HCT116 (cell line): ENCODE data around the gene KRT5. TPM values are rescaled to one million over a fixed set of nuclear protein-coding genes. Genes with fewer than 3 reads are reported as not detected.

ENCODE experiments used
- ATAC-seq: fragments of 200-7000 bp; cut with Tn5 transposase; 2 replicates; pipeline ENCODE4 v1.9.1; 2020; ENCODE audit warnings: mild to moderate bottlenecking, moderate library complexity
- BruUV-seq: library from RNA; stranded (reverse); fragments of 400-500 nt; replicated peaks from 2 replicates; lab custom pipeline; 2021; lab: Mats Ljungman, UMichigan
- CTCF ChIA-PET: fragments of 300-600 bp; sonication (Branson Sonifier 250); formaldehyde crosslinking; loops from one replicate; lab custom pipeline; 2021; ENCODE audit warnings: antibody characterized with exemption; lab: Charles Lee
- POLR2A ChIA-PET: fragments of 300-600, 350-600 bp; sonication (Branson Sonifier 250); formaldehyde crosslinking; loops from one replicate; lab custom pipeline; 2021; ENCODE audit warnings: antibody characterized with exemption; lab: Charles Lee
- RAD21 ChIA-PET, 2 experiments: fragments of 300-600 bp; sonication (Branson Sonifier 250); formaldehyde crosslinking; loops; one replicate each; lab custom pipeline; 2023; ENCODE audit warnings: low total read pairs in 2 of 2; ENCODE audit not compliant: uncharacterized antibody in 2 of 2, unreplicated experiment in 2 of 2, low non-redundant PET in 1 of 2; lab: Charles Lee
- DNase-seq: peaks from one replicate; pipeline ENCODE4 v3.0.0-alpha.2; 2010; ENCODE audit warnings: low read depth, low spot score
- H2AFZ ChIP-seq: fragments of 200-600 bp; shearing (Covaris generic), sonication (generic); 2 replicates; pipeline ENCODE4 v1.6.1; 2017; ENCODE audit warnings: low read depth, mixed run types, mixed read lengths, antibody characterized with exemption, low read length; ENCODE audit not compliant: poor library complexity, severe bottlenecking
- H3K27ac ChIP-seq: 2 replicates; pipeline ENCODE4 v1.5.1; 2012; ENCODE audit warnings: low read depth, low read length
- H3K27me3 ChIP-seq: fragments of 200-600 bp; sonication (generic); 2 replicates; pipeline ENCODE4 v1.6.1; 2016; ENCODE audit warnings: mixed run types, low read length, mixed read lengths; ENCODE audit not compliant: insufficient read depth
- H3K36me3 ChIP-seq, 2 experiments: fragments of 200-500 bp in 1 of 2; fragments of 200-600 bp in 1 of 2; sonication (Bioruptor generic) in 1 of 2; sonication (generic) in 1 of 2; 2 replicates each; pipeline versions ENCODE4 v1.5.1 to v1.6.1; 2014 to 2016; ENCODE audit warnings: low read length in 2 of 2, inconsistent platforms in 1 of 2, mixed read lengths in 1 of 2, mixed run types in 1 of 2; ENCODE audit not compliant: insufficient read depth in 2 of 2, control insufficient read depth in 1 of 2
- H3K4me1 ChIP-seq, 2 experiments: fragments of 200-600 bp in 1 of 2; sonication (generic) in 1 of 2; 2 replicates each; pipeline versions ENCODE4 v1.5.1 to v1.6.1; 2012 to 2017; ENCODE audit warnings: low read length in 2 of 2, inconsistent platforms in 1 of 2, mild to moderate bottlenecking in 1 of 2, mixed read lengths in 1 of 2, mixed run types in 1 of 2, moderate library complexity in 1 of 2; ENCODE audit not compliant: insufficient read depth in 2 of 2, control insufficient read depth in 1 of 2
- H3K4me2 ChIP-seq: fragments of 200-600 bp; sonication (generic); 2 replicates; pipeline ENCODE4 v1.6.1; 2017; ENCODE audit warnings: mixed run types, low read length, mixed read lengths
- H3K4me3 ChIP-seq, 2 experiments: fragments of 200-600 bp in 1 of 2; sonication (generic) in 1 of 2; replicated peaks in 1 of 2; 2 replicates each; pipeline ENCODE4 v1.5.1; 2011 to 2016; ENCODE audit warnings: low read length in 2 of 2, control low read depth in 1 of 2, low read depth in 1 of 2, mild to moderate bottlenecking in 1 of 2, mixed read lengths in 1 of 2, mixed run types in 1 of 2
- H3K79me2 ChIP-seq: fragments of 200-600 bp; sonication (generic); 2 replicates; pipeline ENCODE4 v1.6.1; 2017; ENCODE audit warnings: mild to moderate bottlenecking, mixed run types, low read length, moderate library complexity, mixed read lengths; ENCODE audit not compliant: insufficient read depth
- H3K9ac ChIP-seq: fragments of 200-600 bp; sonication (generic); 2 replicates; pipeline ENCODE4 v1.6.1; 2016; ENCODE audit warnings: low read length, mixed read lengths
- H3K9me2 ChIP-seq: fragments of 200-600 bp; sonication (generic), shearing (Covaris generic); 2 replicates; pipeline ENCODE4 v1.6.1; 2017; ENCODE audit warnings: mixed run types, mild to moderate bottlenecking, moderate library complexity; ENCODE audit not compliant: insufficient read depth
- H3K9me3 ChIP-seq, 2 experiments: fragments of 200-500 bp in 1 of 2; fragments of 200-600 bp in 1 of 2; sonication (Bioruptor generic) in 1 of 2; sonication (generic) in 1 of 2; 2 replicates each; pipeline ENCODE4 v1.6.1; 2014 to 2017; ENCODE audit warnings: low read length in 2 of 2, mixed read lengths in 2 of 2, inconsistent platforms in 1 of 2, low read depth in 1 of 2, mild to moderate bottlenecking in 1 of 2, mixed run types in 1 of 2, moderate library complexity in 1 of 2; ENCODE audit not compliant: control insufficient read depth in 1 of 2, insufficient read depth in 1 of 2
- H4K20me1 ChIP-seq: fragments of 200-600 bp; sonication (generic), shearing (Covaris generic); 2 replicates; pipeline ENCODE4 v1.6.1; 2017; ENCODE audit warnings: mixed run types, mild to moderate bottlenecking, moderate library complexity; ENCODE audit not compliant: insufficient read depth
- ELF1 ChIP-seq: IDR thresholded peaks from 2 replicates; pipeline ENCODE4 v1.6.1; 2012; ENCODE audit warnings: low read depth, borderline replicate concordance
- FOSL1 ChIP-seq: IDR thresholded peaks from 2 replicates; pipeline ENCODE4 v1.6.1; 2012; ENCODE audit warnings: low read depth
- JUND ChIP-seq: IDR thresholded peaks from 2 replicates; pipeline ENCODE4 v1.6.1; 2012
- POLR2A ChIP-seq: IDR thresholded peaks from 2 replicates; pipeline ENCODE4 v1.7.0; 2011; ENCODE audit warnings: borderline replicate concordance; ENCODE audit not compliant: insufficient read depth, insufficient read length; ENCODE audit errors: extremely low read depth
- POLR2AphosphoS5 ChIP-seq: IDR thresholded peaks from 2 replicates; pipeline ENCODE4 v1.6.1; 2011; ENCODE audit warnings: mild to moderate bottlenecking, low read depth, low read length, moderate library complexity
- SIN3A ChIP-seq: IDR thresholded peaks from 2 replicates; pipeline ENCODE4 v1.6.1; 2012; ENCODE audit warnings: low read depth
- SRF ChIP-seq: IDR thresholded peaks from 2 replicates; pipeline ENCODE4 v1.6.1; 2012; ENCODE audit warnings: low read depth
- TCF7L2 ChIP-seq: IDR thresholded peaks from 2 replicates; pipeline ENCODE4 v1.7.0; 2011; ENCODE audit warnings: borderline replicate concordance, inconsistent platforms; ENCODE audit not compliant: insufficient read depth, insufficient read length; ENCODE audit errors: extremely low read depth
- ZFX ChIP-seq: fragments of 450-650 bp; IDR thresholded peaks from 2 replicates; pipeline ENCODE4 v1.6.1; 2017
- ZNF274 ChIP-seq: fragments of 200-500 bp; sonication (Bioruptor generic); IDR thresholded peaks from 2 replicates; pipeline ENCODE4 v1.6.1; 2014; ENCODE audit warnings: mild to moderate bottlenecking, low read depth, low read length, inconsistent platforms
- intact Hi-C: fragments of 100-400 bp; cut with micrococcal nuclease; formaldehyde crosslinking; loops from 2 replicates; pipeline ENCODE4 v1.10.0; 2022
- total RNA-seq: library from RNA; stranded (reverse); gene quantifications from one replicate; pipeline ENCODE4 v1.2.1, GENCODE V29; 2021; ENCODE audit not compliant: unreplicated experiment
- TF ChIP-seq, protein P1 (sequence below): IDR thresholded peaks from 2 replicates; pipeline ENCODE4 v1.6.1; 2012
- TF ChIP-seq, protein P2 (sequence below), 3 experiments: fragments of 200-600 bp in 1 of 3; sonication (generic) in 1 of 3; IDR thresholded peaks in 2 of 3; conservative IDR thresholded peaks in 1 of 3; 2 replicates each; pipeline ENCODE4 v1.5.1; 2012 to 2017; ENCODE audit warnings: low read depth in 2 of 3, low read length in 2 of 3, antibody characterized with exemption in 1 of 3, borderline replicate concordance in 1 of 3, control low read depth in 1 of 3, mild to moderate bottlenecking in 1 of 3, mixed read lengths in 1 of 3, mixed run types in 1 of 3, moderate library complexity in 1 of 3; ENCODE audit not compliant: insufficient read depth in 1 of 3
- TF ChIP-seq, protein P3 (sequence below): IDR thresholded peaks from 2 replicates; pipeline ENCODE4 v1.6.1; 2012; ENCODE audit warnings: low read depth

The KRT5 gene
- total RNA-seq, 1 experiment from 2014 or later, result 0.44 TPM

DNA sequence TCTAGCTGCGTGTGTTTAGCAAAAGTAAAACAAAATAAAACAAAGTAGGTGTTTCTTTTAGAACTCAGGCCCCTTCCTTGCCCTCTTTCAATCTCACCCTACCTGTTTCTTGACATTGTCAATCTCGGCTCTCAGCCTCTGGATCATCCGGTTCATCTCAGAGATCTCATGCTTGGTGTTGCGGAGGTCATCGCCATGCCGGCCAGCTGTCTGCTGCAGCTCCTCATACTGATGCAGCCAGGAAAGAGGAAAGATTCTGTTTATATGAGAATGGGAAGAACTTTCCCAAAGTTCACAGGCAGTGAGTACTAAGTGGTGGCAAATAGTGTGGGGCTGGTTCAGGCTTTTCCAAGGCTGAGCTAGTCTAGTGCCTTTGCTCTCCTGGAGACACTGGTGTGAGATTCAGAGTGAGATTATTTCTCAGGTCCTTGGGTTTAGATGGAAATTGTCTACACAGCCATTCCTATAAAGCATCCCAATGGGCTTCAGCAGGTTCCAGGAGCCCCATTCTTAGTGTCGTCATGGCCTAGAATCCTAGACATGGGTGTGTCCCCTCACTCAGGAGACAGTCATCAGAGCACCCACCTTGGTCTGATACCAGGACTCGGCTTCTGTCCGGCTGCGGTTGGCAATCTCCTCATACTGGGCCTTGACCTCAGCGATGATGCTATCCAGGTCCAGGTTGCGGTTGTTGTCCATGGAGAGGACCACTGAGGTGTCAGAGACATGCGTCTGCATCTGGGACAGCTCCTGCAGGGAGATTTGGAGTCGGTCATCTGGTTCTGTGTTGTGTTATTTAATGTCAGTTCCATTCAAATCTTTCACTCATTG, 3.0 kb downstream of the KRT5 start:
- Histone ChIP-seq H3K36me3 (no peaks in the 10 kb centered on the region), H3K4me2 (no peak overlapping the region), H3K9me3 (no peaks in the 10 kb centered on the region), H3K9ac (no peak overlapping the region), H3K27me3 (no peaks in the 10 kb centered on the region), H3K4me3 (no peak overlapping the region), H2AFZ (no peak overlapping the region), H3K79me2 (no peaks in the 10 kb centered on the region), H3K4me1 (peaks cover 17 to 34% of the 10 kb centered on the region in 2 experiments), H4K20me1 (no peaks in the 10 kb centered on the region), H3K27ac (no peak overlapping the region), H3K9me2 (no peaks in the 10 kb centered on the region)
- DNase-seq, result no peak
- ChIA-PET RAD21 (interaction anchor here in 1 of 2 experiments (0.6 kb wide), 1 partner anchor 672 kb away, joined by 4 read pairs; no protein-coding TSS in a partner anchor), POLR2A (no interaction called here), CTCF (interaction anchor here (0.6 to 1.2 kb wide), 2 partner anchors 10 to 468 kb away, joined by 3 to 4 read pairs; no protein-coding TSS in a partner anchor)
- no TSS peak for BruUV-seq
- TF ChIP-seq, protein P1, sequence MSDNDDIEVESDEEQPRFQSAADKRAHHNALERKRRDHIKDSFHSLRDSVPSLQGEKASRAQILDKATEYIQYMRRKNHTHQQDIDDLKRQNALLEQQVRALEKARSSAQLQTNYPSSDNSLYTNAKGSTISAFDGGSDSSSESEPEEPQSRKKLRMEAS, result no peak
- TF ChIP-seq POLR2A, result no peak
- TF ChIP-seq SRF, result no peak
- no peak for TF ChIP-seq TCF7L2
- no peak for TF ChIP-seq ZFX
- TF ChIP-seq POLR2AphosphoS5, result no peak
- TF ChIP-seq SIN3A, result no peak
- TF ChIP-seq JUND, result no peak
- TF ChIP-seq, protein P2, sequence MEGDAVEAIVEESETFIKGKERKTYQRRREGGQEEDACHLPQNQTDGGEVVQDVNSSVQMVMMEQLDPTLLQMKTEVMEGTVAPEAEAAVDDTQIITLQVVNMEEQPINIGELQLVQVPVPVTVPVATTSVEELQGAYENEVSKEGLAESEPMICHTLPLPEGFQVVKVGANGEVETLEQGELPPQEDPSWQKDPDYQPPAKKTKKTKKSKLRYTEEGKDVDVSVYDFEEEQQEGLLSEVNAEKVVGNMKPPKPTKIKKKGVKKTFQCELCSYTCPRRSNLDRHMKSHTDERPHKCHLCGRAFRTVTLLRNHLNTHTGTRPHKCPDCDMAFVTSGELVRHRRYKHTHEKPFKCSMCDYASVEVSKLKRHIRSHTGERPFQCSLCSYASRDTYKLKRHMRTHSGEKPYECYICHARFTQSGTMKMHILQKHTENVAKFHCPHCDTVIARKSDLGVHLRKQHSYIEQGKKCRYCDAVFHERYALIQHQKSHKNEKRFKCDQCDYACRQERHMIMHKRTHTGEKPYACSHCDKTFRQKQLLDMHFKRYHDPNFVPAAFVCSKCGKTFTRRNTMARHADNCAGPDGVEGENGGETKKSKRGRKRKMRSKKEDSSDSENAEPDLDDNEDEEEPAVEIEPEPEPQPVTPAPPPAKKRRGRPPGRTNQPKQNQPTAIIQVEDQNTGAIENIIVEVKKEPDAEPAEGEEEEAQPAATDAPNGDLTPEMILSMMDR (IDR thresholded peaks at IDR 0.05 in 2 of 3, conservative IDR thresholded peaks at IDR 0.05 in 1 of 3; ENCODE audit: borderline replicate concordance in 1 of 3, insufficient read depth in 1 of 3, low read depth in 2 of 3, low read length in 2 of 3), result no peak
- TF ChIP-seq FOSL1, result no peak
- TF ChIP-seq, protein P3, sequence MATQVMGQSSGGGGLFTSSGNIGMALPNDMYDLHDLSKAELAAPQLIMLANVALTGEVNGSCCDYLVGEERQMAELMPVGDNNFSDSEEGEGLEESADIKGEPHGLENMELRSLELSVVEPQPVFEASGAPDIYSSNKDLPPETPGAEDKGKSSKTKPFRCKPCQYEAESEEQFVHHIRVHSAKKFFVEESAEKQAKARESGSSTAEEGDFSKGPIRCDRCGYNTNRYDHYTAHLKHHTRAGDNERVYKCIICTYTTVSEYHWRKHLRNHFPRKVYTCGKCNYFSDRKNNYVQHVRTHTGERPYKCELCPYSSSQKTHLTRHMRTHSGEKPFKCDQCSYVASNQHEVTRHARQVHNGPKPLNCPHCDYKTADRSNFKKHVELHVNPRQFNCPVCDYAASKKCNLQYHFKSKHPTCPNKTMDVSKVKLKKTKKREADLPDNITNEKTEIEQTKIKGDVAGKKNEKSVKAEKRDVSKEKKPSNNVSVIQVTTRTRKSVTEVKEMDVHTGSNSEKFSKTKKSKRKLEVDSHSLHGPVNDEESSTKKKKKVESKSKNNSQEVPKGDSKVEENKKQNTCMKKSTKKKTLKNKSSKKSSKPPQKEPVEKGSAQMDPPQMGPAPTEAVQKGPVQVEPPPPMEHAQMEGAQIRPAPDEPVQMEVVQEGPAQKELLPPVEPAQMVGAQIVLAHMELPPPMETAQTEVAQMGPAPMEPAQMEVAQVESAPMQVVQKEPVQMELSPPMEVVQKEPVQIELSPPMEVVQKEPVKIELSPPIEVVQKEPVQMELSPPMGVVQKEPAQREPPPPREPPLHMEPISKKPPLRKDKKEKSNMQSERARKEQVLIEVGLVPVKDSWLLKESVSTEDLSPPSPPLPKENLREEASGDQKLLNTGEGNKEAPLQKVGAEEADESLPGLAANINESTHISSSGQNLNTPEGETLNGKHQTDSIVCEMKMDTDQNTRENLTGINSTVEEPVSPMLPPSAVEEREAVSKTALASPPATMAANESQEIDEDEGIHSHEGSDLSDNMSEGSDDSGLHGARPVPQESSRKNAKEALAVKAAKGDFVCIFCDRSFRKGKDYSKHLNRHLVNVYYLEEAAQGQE, result no peak
- no peak for TF ChIP-seq ELF1
- no peak for TF ChIP-seq ZNF274
- ATAC-seq, result no peak
- intact Hi-C loops, result no loop called here
